ENCODE measurements around the gene ZKSCAN1. TPM values are rescaled to one million over a fixed set of nuclear protein-coding genes. Genes with fewer than 3 reads are reported as not detected.
A peak's percentile ranks its signal among the peaks of the same experiment; 100 is the strongest.

The ZKSCAN1 gene
- total and polyA plus RNA-seq, 2 donors (not counting 1 experiment from before 2014, with no cell fraction given) = 12.9 to 97.4 TPM

DNA sequence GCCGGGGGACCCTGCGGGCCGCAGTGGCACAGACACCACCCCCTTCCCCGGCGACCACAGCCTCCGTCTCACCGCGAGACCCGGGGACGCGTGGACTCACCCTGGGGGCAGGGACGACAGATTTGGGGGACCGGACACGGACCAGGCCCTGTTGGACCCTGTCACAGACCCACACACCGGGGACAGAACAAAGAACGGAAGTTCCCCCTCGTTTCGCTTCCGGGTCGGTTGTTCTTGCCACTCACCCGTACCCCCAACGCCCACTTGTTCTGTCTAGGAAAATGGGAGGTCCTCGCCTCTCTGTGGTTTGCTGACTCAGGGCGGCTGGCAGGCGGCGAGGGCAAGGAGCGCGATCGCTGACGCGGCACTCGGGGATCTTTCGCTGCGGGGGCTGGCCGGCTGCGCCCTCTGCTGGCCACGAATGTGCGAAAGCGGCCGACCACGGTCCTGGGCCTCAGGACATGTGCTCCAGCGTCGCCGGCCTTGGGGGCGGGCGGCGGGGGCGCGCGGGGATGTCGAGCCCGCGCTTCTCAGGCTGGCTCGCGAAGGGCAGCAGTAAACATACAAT lies 66.2 kb downstream of the ZKSCAN1 start, which contains the start of gene ZNF3:
ZNF3 (minus strand) TSS at position 189 of the 568 bp plus-strand sequence. CDS start 4,366 bp downstream, outside the sequence.
- Histone ChIP-seq H3K4me1 (ENCODE audit: control insufficient read depth in 2 of 2, insufficient read depth in 2 of 2, low read length in 2 of 2) (peaks cover 16 to 24% of the 10 kb centered on the region in 2 donors), H3K27me3 (replicated peaks in 1 of 4; ENCODE audit: control extremely low read depth in 1 of 4, control insufficient read depth in 3 of 4, insufficient read depth in 4 of 4, low read length in 3 of 4) (no peaks in the 10 kb centered on the region), H3K9ac (ENCODE audit: low read length) (peak within 1 kb of the TSS; percentile 73), H3K4me2 (replicated peaks; ENCODE audit: low read depth, low read length, poor library complexity, severe bottlenecking) (peak within 1 kb of the TSS; percentile 72), H3K9me3 (ENCODE audit: control extremely low read depth in 1 of 3, control insufficient read depth in 2 of 3, insufficient read depth in 1 of 3, low read length in 2 of 3) (no peaks in the 10 kb centered on the region), H4K20me1 (ENCODE audit: control insufficient read depth, insufficient read depth, low read length, poor library complexity, severe bottlenecking) (peaks cover 27% of the 10 kb centered on the region), H3K4me3 (ENCODE audit: control extremely low read depth in 1 of 5, extremely low read depth in 1 of 5, insufficient read depth in 1 of 5, low read depth in 2 of 5, low read length in 4 of 5) (peak within 1 kb of the TSS; percentile 70 to 84 (median 79)), H3K36me3 (replicated peaks in 1 of 2; ENCODE audit: control extremely low read depth in 1 of 2, control insufficient read depth in 1 of 2, extremely low read depth in 1 of 2, insufficient read depth in 2 of 2, low read length in 1 of 2) (peaks cover 3 to 17% of the 10 kb centered on the region in 2 experiments), H3K79me2 (ENCODE audit: control insufficient read depth, insufficient read depth, low read length) (peaks cover 29% of the 10 kb centered on the region), H3K27ac (ENCODE audit: low read length in 2 of 2) (peak within 1 kb of the TSS; percentile 81 to 91), H2AFZ (ENCODE audit: insufficient read depth, low read depth, low read length, poor library complexity, severe bottlenecking) (peak within 1 kb of the TSS; percentile 67)
- Mint-ChIP-seq H3K27me3 (no peaks in the 10 kb centered on the region), H3K9me3 (ENCODE audit: insufficient read depth) (no peaks in the 10 kb centered on the region), H3K4me3 (peak within 1 kb of the TSS; percentile 86), H3K27ac (peak within 1 kb of the TSS; percentile 91), H3K4me1 (peaks cover 32% of the 10 kb centered on the region)
- ChIA-PET CTCF (interaction anchor here (0.6 to 2.0 kb wide), 7 partner anchors 18 to 130 kb away, joined by 3 to 19 read pairs (median 6); partner anchors contain the start of genes AP4M1, MBLAC1 and MCM7), POLR2A (interaction anchor here (0.9 to 2.1 kb wide), 13 partner anchors 19 to 347 kb away, joined by 3 to 19 read pairs (median 6); partner anchors contain the start of genes AP4M1, LAMTOR4, MBLAC1 and MCM7)
- ATAC-seq (ENCODE audit: low read depth) = peak; percentile 77
- WGBS (ENCODE audit: insufficient coverage) = under 1% methylated on average over 46 of the region's 55 CpGs
- TF ChIP-seq, protein P1, sequence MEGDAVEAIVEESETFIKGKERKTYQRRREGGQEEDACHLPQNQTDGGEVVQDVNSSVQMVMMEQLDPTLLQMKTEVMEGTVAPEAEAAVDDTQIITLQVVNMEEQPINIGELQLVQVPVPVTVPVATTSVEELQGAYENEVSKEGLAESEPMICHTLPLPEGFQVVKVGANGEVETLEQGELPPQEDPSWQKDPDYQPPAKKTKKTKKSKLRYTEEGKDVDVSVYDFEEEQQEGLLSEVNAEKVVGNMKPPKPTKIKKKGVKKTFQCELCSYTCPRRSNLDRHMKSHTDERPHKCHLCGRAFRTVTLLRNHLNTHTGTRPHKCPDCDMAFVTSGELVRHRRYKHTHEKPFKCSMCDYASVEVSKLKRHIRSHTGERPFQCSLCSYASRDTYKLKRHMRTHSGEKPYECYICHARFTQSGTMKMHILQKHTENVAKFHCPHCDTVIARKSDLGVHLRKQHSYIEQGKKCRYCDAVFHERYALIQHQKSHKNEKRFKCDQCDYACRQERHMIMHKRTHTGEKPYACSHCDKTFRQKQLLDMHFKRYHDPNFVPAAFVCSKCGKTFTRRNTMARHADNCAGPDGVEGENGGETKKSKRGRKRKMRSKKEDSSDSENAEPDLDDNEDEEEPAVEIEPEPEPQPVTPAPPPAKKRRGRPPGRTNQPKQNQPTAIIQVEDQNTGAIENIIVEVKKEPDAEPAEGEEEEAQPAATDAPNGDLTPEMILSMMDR (IDR thresholded peaks at IDR 0.05) = peak; percentile 96
- no peak for TF ChIP-seq EZH2 (IDR thresholded peaks at IDR 0.05; ENCODE audit: borderline replicate concordance, insufficient read depth, low read depth, low read length, poor library complexity, severe bottlenecking)
- intact Hi-C loops (cut with micrococcal nuclease) = loop anchor here (1.0 to 10.0 kb wide), 14 partner anchors 8 to 593 kb away; partner anchors contain the start of genes AP4M1, CNPY4, FBXO24 and GNB2
- DNase-seq = peak; percentile 99

All from B cell (primary cell).